Stimulated activated CD8-positive, alpha-beta memory T cell treated with anti-CD3 and anti-CD28 coated beads, Interleukin-15, amount 100 ng/mL, for 4 hours (primary cell): ENCODE measurements around the gene PRKG1.

ENCODE experiments used
- DNase-seq, 2 donors: peaks; one replicate each; pipeline ENCODE4 v3.0.0-alpha.2; 2020; ENCODE audit warnings: low read depth in 2 of 2

PRKG1 gene

DNA sequence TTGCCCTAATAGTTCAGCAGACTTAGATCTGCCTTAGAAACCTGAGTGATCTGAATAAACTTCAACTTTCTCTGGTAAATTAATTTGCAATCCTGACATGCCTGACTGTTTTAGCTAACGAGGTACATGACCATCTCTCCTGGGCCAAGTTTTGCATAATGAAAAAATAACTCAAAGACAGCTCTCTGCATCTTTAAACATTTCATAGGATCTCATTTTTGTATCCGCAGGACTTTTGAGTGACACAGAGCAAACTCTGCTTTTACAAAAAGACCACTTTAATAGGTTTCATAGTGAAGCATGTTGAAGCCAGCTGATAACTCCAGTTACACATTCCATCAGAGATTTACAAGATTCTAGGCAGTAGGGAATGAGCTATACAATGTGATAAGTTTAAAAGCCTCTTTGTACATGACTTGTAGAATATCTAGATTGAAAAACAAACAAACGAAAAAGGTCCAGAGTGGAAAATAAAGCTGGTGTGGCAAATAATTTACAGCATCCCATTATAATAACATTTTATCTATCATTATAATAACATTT is 2.1 kb downstream of the PRKG1 start:
- DNase-seq: no peak

DNA sequence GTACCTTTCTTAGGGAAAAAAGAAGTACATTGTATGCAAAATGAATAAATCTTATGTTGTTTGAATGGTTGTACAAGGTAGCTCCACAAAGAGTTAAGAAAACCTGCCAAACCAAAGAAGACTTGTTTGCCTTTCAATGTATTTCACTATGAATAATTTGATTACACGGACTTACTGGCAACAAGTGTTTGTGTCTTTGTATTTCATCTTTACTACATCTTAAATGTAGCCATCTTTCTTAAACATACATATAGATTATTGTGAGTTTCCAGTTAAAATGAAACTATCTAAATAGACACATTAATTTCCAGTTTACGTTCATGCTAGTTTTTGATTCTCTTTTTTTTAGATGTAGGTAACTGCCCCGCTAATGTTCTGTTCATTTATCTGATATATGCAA is 2.8 kb downstream of the PRKG1 start:
- no peak for DNase-seq

DNA sequence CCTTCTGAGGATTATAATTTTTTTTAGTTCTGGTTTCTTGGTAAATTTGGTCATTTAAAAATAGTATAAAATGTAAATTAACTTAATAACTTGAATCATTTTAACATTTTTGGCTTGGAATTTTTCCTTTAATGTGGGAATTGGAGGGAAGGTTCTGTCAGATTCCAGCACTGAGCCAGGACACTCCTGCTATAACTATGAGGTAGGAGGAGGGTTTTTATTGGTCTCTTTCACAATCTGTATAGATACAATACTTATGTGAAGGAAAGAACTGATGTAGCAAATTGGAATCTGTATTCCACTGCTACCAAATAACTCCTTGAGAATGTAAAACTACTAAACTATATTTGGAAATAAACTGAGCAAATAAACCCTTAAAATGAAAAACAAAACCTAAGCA is 3.2 kb downstream of the PRKG1 start:
- DNase-seq: no peak

DNA sequence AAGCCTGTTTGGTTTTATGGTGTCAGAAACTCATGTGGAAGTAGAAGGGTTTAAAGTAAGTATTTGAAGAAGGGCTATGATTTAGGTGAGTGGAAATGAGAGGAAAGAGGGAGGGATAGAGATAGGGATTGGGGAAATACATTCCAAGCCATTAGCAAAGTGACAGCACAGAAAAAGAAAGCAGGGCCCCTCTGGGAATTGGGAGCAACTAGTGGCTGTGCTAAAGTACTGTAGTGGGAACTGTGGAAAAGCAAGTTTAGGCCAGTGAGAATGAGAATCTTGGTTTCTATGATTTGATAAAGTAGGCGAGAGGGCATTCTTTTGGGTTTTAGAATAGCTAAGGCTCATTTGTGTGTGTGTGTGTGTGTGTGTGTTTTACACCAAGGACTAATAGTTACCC is 5.0 kb downstream of the PRKG1 start:
- DNase-seq: no peak

DNA sequence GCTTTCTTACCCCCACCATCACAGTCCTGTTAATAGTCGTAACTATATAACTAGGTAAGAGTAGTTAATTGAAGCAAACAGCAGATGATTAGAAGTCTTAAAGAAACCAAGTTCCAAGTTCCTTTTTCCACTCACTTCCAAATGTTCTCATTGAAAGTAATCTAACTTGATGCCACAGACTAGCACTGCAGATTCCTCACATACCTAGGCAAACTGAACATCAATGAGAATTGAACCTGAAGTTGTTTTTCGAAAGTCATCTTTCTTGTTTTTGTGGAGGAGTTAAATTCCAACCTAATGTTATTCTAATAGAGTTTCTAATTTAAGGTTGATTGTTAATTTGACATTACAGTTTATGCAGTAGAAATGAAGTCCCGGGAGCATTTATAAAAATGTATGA is 5.5 kb downstream of the PRKG1 start:
- DNase-seq: no peak

DNA sequence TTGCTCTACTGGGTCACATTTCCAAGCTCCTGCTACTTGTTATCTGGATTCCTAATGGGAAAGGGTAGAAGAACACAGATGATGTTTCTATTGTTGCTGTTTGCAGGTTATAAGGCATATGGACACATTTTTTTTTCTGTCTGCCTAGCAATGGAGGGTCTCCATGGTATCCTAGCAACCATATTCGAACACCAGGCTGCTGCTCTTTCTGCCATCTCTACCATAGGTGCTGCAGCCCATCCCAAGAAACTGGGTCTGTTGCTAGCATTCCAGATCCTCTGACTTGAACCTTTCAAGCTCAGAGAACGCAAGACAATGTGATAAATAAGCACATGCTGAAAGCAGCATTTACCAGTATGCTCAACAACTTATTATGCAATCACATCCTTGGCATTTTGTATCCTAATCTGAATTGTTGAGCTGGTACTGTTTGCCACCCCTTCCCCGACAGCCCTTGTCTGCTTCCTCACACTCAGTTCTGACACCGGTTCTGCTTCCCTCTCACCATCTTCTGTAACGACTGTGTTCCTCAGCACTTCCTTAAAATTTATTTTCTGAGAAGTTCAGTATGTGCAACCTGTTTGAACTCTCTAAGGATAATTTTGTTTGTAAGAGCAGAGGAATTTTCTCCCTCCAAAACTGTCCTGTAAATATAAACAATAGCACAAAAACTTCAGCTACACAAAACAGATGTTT is 6.2 kb downstream of the PRKG1 start:
- DNase-seq: no peak

DNA sequence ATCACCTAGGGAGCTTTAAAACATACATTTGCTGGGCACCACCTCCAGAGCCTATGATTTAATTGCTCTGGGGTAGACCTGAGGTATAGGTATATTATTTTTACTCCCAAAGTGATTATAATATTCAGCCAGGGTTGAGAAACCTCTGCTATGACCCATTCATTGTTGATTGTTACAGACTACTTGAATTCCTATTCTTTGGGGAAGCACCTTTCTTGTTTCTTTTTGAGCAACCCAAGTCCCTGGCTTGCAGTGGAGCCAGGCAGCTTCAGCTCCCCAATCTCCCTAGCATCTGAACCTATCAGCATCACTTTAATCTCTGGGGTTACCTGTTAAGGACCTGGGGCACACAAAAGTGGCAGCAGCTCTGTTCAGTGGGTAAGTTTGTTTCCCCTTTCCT is 8.6 kb downstream of the PRKG1 start:
- DNase-seq: no peak

DNA sequence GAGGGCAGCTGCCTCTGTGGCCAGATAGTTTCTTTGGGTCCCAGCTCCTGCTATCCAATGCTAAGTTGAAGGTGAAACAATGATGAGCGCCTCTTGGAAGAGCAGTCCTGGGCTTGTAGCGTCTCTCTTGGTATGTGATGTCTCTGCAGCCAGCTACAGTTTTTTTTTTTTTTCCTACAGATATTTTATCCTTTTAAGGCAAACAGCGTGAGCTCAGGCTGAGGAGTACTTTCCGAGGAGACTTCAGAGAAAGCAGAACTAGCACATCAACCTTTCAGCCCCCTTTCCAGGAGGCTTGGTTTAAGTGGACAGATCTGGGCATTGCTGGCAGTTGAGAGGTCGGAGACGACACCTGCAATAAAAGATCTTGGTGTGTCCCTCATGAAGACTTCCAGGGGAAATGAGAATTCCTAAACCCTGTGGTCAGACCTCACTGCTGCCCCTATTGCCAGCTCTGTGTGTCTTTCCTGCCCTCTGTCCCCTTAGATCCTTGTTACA is 9.1 kb downstream of the PRKG1 start:
- DNase-seq: no peak

DNA sequence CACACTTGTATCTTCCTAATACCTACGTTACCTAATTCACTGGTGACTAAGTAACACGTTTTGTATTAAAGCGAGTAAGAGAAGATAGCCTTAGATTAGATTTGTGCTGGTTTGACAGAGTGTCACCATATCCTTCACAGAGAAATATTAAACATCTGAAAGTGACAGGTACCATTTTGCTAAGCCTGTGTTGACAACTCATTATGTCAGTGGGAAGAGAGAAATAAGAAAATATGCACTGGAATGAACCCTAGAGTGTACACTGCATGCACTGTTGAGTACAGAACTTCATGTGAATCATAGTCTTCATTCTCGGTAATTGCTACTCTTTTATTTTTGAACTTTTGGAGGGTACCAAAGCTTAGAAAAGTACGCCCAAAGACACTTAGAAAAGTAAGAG is 10.9 kb downstream of the PRKG1 start:
- DNase-seq: no peak

DNA sequence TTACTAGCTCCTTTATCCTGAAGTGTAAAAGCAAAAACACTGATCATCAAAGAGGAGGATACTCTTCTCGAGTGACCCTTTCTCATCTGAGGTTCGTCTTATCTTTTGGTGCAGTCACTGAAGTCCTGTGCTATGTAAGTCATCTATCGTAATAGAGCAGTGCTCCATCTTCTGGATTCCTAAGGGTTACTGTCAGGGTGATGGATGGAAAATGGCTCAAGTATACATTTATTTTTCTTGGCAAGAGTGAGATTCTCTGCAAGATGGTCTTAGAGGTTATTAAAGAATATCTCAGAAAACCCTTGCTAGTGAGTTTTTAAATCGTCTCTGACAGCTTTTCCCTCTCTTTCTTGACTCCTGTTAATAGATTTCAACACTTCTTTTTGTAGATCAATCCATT is 12.4 kb downstream of the PRKG1 start:
- DNase-seq: no peak

DNA sequence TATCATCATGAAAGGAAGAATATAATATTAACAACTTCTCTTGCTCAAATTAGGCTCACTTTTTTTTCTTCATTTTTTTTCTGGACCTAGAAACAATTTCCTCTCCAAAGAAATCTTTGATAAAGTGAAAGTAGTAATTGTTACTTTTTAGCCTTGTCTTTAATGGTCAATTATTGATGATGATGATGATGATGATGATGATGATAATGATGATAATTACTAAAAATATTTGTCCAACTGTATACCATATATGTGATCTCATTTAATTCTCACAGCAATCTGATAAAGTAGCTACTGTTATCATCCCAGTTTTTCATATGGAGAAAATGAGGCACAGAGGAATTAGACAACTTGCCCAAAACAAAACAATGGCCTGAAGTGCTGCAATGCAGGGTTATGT is 12.8 kb downstream of the PRKG1 start:
- no peak for DNase-seq

DNA sequence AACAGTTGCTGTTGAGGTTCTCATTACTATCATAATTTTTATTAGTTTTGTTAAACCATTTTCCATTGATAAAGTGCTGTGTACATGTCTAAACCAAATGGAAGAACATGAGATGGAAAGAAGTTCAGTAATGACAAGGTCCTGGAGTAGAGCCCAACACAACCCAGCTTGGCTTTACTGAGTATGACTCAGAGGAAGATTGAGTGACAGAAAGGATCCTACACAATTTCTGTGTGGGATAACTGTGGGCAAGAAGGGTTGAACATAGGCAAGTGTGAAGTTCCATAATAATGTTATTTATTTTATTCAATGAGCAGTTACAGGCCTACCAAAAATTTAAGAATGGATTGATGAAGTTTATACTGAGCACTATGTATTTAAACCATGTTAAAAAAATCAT is 15.9 kb downstream of the PRKG1 start:
- no peak for DNase-seq

DNA sequence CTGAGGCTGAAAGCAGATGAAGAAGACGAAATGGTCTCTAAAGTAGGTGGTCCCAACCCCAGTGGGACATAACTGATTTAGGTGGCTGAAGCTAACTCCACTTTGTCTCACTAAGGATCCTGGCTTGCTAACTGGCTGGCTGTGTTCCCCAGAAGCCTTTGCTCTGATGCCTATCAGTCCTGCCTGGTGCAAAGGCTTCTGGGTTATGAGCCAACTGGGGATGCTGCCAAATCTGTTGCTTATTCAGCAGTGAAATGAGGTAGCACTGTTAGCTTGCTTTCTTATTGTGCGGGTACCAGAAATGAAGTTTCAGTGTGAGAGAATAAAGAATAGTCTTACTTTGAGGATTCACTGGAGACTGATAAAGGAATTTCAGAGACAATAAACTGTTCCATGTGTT is 18.1 kb downstream of the PRKG1 start:
- no peak for DNase-seq

DNA sequence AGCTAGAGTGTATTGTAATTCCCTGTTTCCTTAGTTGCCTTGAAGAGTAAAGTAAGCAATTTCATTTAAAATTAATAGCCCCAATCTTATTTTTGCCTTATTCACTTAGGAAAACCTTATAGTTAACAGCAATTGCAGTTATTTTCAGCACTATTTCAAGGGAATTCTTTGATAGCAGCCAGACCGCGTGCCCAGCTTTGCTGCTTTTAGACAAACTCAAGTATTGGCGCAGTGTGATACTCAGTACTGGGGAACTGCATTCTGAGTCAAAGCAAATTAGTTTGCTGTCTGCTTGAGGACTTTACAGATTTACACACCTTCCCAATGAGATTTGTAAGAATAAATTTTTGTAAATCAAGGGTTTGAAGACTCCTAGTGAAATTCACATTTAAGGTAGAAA is 21.2 kb downstream of the PRKG1 start:
- DNase-seq: no peak

DNA sequence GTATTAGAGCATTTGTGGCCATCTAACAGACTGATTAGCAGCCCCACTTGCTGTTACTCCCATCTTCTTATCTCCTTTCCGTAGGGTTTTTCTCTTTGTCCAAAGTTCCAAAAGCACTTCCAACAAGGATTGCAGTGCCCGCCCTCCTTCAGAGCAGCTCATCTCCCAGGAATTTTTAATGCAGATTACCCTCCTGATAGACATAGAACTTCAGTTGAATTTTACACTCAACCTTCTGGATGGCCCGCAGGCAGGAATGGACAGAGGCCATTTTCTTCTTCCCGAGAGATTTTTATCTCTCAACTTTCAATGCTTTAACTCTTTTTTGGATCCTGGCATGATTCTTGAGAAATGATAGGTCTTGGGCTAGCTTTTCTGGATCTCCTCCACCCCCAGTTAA is 23.3 kb downstream of the PRKG1 start:
- no peak for DNase-seq

DNA sequence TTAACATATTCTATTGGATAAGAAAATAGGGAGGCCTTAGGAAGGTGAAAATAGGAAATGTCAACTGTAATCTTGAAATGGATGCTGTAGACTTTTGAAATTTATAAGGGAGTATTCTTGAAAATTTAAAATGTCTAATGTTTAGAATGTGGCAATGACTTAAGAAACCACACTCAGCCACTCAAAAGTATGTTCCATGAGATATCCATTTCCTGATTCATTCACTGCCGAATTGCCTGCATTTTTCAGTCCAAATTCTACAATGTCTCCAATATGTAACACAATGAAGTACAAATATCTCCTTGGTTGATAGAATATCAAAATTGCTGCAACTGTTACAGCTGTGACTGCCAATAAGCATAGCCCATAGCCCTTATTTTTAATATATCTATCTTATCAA is 25.9 kb downstream of the PRKG1 start:
- DNase-seq: no peak

DNA sequence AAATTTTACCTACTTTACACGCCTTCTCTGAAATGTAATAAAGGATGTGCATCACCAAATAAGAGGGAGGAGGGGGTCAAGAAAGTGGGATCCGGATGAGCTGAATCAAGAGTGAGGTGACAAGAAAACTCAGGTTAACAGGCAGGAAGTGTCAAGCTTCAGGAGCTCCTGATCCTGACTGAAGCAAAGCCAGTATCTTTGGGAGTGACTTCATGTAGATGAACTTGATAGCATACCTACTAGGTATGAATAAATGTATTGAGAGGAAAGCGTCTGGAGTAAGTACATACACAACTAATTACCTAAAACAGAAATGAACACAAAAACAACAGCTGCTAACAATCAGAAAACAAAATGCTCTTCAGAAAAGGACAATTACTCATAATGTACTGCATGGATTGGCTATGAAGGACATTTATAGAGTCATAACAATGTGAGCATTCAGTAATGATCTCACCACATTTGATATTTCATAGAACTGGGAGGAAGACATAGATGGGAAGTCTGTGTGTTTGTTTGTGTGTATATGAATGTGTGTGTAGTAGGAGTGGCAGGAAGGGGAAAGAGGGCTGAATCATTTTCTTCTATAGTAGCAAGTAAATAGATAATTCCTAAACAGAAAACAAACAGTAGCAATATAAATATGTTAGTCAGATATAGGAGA is 29.4 kb downstream of the PRKG1 start:
- DNase-seq: no peak

DNA sequence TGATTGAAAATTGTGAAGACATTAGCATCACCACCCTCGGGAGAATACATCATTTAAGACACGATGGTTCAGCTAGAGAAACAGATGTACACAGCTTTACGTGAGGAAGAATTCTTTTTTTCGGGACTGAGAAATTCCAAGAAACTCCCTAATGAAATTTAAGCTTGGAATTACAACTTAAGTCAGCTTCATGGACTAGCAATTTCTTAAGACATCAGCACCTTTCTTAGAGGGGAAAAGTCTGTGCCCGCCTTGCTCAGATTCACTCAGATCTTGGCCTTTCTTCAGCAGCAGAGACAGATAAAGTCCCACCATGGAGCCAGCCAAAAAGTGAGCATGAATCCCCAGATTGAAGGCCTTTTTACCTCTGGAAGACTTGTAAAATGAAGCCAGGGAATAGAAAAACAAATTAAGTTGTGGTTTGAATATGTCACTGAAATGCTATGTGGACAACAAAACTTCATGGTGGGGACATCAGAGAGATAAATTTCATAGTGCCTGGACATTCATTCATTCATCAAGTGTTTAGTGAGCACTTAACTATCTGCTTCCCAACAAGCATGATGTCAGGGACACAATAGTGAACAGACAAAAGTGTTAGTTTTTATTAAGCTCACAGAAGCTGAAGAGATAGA is 32.1 kb downstream of the PRKG1 start:
- no peak for DNase-seq

DNA sequence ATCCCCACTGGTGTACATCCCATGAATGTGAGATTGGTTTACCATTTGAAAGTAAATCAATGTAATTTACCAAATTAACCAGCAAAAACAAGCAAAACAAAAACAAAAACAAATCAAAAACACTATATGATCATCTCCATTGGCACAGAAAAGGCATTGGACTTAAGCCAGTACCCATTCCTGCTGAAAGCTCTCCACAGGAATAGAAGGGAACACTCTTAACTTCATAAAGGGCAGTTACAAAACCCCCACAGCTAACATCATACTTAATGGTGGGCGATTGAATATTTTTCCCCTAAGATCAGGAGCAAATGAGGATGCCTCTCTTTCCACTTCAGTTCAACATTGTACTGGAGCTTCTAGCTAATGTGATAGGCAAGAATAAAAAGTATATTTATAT is 34.1 kb downstream of the PRKG1 start:
- no peak for DNase-seq

DNA sequence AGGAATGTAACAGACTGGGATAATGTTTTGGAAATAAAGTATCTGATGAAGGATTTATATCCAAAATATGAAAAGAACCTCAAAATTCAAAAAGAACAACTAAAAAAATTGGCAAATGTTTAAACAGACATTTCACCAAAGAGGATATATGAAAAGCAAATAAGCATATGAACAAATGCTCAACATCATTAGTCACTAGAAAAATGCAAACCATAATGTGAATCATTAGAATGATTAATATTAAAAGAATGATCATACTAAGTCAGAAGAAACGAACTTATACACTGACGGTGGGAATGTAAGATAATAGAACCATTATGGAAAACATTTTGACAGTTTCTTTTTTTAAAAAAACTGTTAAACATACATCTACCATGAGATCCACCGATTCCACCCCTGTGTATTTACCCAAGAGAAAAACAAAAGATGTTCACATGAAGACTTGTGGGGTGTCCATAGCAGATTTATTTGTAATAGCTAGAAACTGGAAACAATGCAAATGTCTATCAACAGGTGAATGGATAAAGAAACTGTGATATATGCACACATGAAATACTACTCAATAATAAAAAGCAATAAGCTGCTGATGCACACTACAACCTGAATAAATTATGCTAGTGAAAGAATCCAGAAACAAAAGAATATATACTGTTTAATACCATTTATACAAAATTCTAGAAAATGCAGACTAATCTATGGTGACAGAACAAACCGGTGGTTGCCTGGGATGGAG is 35.7 kb downstream of the PRKG1 start:
- no peak for DNase-seq

DNA sequence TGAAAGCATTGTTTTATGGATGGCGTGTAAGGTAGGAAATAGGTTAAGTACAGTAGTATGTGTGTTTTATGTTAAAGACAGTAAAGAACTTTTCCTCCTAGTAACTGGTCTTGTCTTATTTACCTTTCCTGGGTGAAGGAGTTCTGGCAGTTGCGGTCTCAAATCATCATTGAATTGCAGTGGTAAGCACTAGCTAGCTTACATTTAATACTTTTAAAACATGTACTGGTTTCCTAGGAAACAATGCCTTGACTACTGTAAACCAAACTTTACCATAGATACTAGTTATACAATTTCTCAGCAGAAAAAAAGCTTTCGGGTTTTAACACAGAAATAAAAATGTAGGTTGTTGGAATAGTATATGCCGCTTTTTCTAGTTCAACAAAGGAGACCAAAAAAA is 37.7 kb downstream of the PRKG1 start:
- no peak for DNase-seq

DNA sequence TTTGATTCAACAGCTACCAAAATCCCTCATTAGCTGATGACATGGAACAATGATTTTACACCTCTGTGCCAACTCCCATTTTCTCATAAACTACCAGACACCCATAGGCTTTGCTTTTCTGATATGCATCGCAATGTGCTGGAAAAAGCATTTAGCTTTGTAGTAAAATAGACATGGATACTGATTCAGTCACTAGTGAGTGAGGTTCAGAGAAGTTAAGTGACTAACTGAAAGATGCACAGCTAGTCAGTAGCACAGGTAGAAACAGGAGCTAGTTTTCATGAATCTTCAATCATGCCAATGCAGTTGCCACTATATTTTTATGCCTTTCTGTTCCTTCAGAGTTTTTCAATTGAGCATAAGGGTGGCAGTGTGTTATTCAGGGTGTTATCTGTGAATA is 38.7 kb downstream of the PRKG1 start:
- no peak for DNase-seq
